Measurements from ENCODE around the gene KCTD8.

- TF ChIP-seq CTCF (IDR thresholded peaks at IDR 0.05), result no peak
- TF ChIP-seq POLR2A (IDR thresholded peaks at IDR 0.05), result no peak
These were observed 212.7 kb downstream of the KCTD8 start for GRCh38 chr4:44235897-44236296.

All from right lobe of liver (tissue), 4 donors.